ENCODE results near the gene ZNF213.
"Not testable (repeated sequence)": the region's sequence is repeated elsewhere in the genome, so short reads cannot be mapped to it uniquely, and the experiment has no call there.

ZNF213 gene

DNA sequence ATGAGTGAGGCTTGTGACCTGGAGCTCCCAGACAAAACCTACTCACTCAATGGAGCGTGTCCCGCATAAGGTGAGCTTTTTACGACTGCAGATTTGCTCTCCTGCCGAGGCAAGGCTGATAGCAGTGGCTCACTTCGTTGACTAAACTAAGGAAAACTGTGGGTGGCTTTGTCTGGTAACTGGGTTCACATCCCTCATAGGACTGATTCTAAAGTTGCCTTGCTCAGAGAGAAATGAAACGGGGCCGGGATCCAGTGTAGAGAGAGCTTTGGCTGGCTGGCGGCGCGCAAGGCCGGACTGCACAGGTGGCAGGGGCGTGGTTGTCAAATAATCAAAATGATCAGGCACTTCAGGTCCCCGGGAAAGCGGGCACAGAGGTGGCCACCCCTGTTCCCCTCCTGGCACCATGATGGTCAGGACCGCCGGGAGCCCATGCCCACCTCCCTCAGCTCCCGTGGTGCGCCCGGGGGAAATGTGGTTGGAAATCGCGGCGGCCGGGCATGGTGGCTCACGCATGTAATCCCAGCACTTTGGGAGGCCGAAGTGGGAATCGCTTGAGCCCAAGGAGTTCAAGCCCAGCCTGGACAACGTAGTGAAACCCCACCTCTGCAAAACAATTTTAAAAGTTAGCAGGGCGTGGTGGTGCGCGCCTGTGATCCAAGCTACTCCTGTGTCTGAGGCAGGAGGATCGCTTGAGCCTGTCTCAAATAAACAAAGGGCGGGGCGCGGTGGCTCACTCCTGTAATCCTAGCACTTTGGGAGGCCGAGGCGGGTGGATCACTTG lies 26.6 kb downstream of the ZNF213 start:
- peaks cover 27% of the 10 kb centered on the region for H3K4me1 ChIP-seq (ENCODE audit: control insufficient read depth, insufficient read depth, low read length)
- H3K27ac ChIP-seq (ENCODE audit: low read length) = no peak overlapping the region
- no peak overlapping the region for H3K4me3 ChIP-seq (ENCODE audit: low read length in 2 of 2)
- H3K9me3 ChIP-seq (ENCODE audit: control insufficient read depth in 2 of 2, low read length in 2 of 2) = no peaks in the 10 kb centered on the region
- H3K36me3 ChIP-seq (ENCODE audit: control insufficient read depth in 2 of 2, insufficient read depth in 2 of 2, low read length in 2 of 2) = no peaks in the 10 kb centered on the region
- H3K27me3 ChIP-seq (ENCODE audit: control insufficient read depth in 1 of 2, insufficient read depth in 2 of 2, low read length in 2 of 2) = peaks cover 12 to 13% of the 10 kb centered on the region in 2 donors
- no peak overlapping the region for H3K9ac ChIP-seq (ENCODE audit: low read length in 2 of 2)

DNA sequence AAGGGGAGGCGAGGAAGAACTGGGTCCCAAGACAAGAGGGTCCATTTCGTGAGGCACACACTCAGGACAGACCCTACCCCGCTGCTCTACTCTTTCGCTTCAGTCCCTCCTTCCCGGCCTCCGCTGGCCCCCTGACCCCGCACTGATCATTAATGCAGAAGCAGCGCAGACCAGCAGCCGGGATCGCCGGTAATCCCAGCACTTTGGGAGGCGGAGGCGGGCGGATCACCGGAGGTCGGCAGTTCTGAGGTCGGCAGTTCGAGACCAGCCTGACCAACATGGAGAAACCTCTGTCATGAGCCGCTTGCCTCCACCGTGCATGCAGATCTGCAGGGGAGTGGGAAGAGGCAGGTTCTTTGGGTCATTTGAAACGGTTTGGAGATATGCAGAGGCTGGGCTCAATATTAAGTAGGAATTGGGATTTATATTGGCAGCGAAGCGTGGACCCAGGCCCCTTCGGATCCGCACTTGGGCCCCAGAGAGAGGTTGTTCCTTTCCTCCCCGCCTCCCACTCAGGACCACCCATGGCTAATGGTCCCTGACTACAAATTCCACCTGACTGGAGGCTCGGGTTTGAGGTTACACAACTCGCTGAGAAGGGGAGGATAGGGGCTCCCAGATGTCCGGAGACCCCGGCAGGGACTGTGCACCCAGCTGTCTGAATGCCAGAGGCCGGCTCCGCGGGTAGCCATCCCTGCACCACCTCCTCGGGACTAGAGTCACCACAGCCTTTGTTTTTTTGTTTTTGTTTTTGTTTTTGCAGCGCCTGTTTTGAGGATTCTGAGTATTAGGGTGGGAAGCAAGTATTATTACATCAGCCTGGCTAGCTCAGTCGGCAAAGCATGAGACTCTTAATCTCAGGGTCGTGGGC lies 29.5 kb downstream of the ZNF213 start:
- Histone ChIP-seq H3K27me3 (ENCODE audit: control insufficient read depth in 1 of 2, insufficient read depth in 2 of 2, low read length in 2 of 2) (peaks cover 17 to 18% of the 10 kb centered on the region in 2 donors), H3K9me3 (ENCODE audit: control insufficient read depth in 2 of 2, low read length in 2 of 2) (no peaks in the 10 kb centered on the region), H3K4me3 (ENCODE audit: low read length in 2 of 2) (no peak overlapping the region), H3K4me1 (ENCODE audit: control insufficient read depth, insufficient read depth, low read length) (peaks cover 10% of the 10 kb centered on the region), H3K9ac (ENCODE audit: low read length in 2 of 2) (no peak overlapping the region), H3K27ac (ENCODE audit: low read length) (no peak overlapping the region), H3K36me3 (ENCODE audit: control insufficient read depth in 2 of 2, insufficient read depth in 2 of 2, low read length in 2 of 2) (no peaks in the 10 kb centered on the region)

DNA sequence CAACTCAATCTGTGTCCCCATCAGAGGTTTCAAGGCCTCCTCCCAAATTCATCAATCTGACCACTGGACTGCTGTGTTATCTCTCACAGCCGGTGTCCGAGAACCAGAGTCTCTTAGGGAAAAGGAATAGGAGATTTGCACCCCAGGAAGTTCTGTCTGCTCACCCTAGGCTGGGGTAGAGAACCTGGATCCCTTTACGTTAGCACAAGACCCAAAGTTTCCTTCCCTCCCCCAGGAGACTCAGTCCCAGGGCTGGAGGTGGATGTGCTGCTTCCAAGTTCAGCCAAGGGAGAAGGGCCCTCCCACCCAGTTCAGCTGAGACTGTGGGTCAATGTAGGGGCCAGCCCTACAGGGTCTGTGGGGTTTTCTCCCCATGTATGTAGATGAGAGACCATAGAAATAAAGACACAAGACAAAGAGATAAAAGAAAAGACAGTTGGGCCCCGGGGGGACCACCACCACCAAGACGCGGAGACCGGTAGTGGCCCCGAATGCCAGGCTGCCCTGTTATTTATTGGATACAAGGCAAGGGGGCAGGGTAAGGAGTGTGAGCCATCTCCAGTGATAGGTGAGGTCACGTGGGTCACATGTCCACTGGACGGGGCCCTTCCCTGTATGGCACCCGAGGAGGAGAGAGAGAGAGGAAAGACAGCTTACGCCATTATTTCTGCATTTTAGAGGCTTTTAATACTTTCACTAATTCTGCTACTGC lies 30.4 kb downstream of the ZNF213 start:
- H3K4me1 ChIP-seq (ENCODE audit: control insufficient read depth, insufficient read depth, low read length) = peaks cover 3% of the 10 kb centered on the region
- peaks cover 17 to 24% of the 10 kb centered on the region in 2 donors for H3K27me3 ChIP-seq (ENCODE audit: control insufficient read depth in 1 of 2, insufficient read depth in 2 of 2, low read length in 2 of 2)
- no peaks in the 10 kb centered on the region for H3K36me3 ChIP-seq (ENCODE audit: control insufficient read depth in 2 of 2, insufficient read depth in 2 of 2, low read length in 2 of 2)
- no peaks in the 10 kb centered on the region for H3K9me3 ChIP-seq (ENCODE audit: control insufficient read depth in 2 of 2, low read length in 2 of 2)
- H3K27ac ChIP-seq (ENCODE audit: low read length) = no peak overlapping the region
- H3K9ac ChIP-seq (ENCODE audit: low read length in 2 of 2) = peak overlapping the region; percentile 28 to 42
- peak overlapping the region; percentile 55 to 59 for H3K4me3 ChIP-seq (ENCODE audit: low read length in 2 of 2)

DNA sequence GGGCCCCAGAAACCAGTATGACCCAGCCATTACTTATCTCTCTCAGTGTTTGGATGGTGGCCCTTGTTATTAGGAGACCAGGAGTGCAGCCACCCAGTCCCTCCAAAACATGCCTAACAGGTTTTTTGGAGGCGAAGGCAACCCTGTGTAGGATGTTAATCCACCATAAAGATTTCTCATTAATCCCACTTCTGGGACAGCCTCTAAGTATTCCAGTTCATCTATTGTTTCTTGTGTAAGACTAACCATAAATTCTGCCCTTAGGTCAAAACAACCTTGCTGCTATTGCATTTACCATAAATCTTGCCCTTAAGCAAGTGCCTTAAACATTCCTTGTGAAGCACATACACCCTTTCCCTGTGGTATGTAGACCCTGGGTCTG lies 31.7 kb downstream of the ZNF213 start:
- H3K36me3 ChIP-seq (ENCODE audit: control insufficient read depth in 2 of 2, insufficient read depth in 2 of 2, low read length in 2 of 2) = no peaks in the 10 kb centered on the region
- no peak overlapping the region for H3K27ac ChIP-seq (ENCODE audit: low read length)
- H3K9me3 ChIP-seq (ENCODE audit: control insufficient read depth in 2 of 2, low read length in 2 of 2) = no peaks in the 10 kb centered on the region
- H3K9ac ChIP-seq (ENCODE audit: low read length in 2 of 2) = peak overlapping the region in 1 of 2 donors; percentile 9
- peaks cover 12% of the 10 kb centered on the region for H3K4me1 ChIP-seq (ENCODE audit: control insufficient read depth, insufficient read depth, low read length)
- peaks cover 28 to 30% of the 10 kb centered on the region in 2 donors for H3K27me3 ChIP-seq (ENCODE audit: control insufficient read depth in 1 of 2, insufficient read depth in 2 of 2, low read length in 2 of 2)
- H3K4me3 ChIP-seq (ENCODE audit: low read length in 2 of 2) = no peak overlapping the region

DNA sequence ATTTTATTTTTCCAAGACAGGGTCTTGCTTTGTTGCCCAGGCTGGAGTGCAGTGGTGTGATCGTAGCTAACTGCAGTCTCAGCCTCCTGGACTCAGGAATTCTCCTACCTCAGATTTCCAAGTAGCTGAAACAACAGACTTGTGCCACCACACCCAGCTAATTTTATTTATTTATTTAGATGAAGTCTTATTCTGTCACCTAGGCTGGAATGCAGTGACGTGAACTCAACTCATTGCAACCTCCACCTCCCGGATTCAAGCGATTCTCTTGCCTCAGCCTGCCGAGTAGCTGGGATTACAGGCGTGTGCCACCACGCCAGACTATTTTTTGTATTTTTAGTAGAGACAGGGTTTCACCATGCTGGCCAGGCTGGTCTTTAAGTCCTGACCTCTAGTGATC lies 33.9 kb downstream of the ZNF213 start:
- H3K4me1 ChIP-seq (ENCODE audit: control insufficient read depth, insufficient read depth, low read length) = peaks cover 13% of the 10 kb centered on the region
- H3K9ac ChIP-seq (ENCODE audit: low read length in 2 of 2); H3K4me3 ChIP-seq (ENCODE audit: low read length in 2 of 2); H3K36me3 ChIP-seq (ENCODE audit: control insufficient read depth in 2 of 2, insufficient read depth in 2 of 2, low read length in 2 of 2); H3K27ac ChIP-seq (ENCODE audit: low read length); H3K9me3 ChIP-seq (ENCODE audit: control insufficient read depth in 2 of 2, low read length in 2 of 2): not testable (repeated sequence)
- peaks cover 39 to 42% of the 10 kb centered on the region in 2 donors for H3K27me3 ChIP-seq (ENCODE audit: control insufficient read depth in 1 of 2, insufficient read depth in 2 of 2, low read length in 2 of 2)

DNA sequence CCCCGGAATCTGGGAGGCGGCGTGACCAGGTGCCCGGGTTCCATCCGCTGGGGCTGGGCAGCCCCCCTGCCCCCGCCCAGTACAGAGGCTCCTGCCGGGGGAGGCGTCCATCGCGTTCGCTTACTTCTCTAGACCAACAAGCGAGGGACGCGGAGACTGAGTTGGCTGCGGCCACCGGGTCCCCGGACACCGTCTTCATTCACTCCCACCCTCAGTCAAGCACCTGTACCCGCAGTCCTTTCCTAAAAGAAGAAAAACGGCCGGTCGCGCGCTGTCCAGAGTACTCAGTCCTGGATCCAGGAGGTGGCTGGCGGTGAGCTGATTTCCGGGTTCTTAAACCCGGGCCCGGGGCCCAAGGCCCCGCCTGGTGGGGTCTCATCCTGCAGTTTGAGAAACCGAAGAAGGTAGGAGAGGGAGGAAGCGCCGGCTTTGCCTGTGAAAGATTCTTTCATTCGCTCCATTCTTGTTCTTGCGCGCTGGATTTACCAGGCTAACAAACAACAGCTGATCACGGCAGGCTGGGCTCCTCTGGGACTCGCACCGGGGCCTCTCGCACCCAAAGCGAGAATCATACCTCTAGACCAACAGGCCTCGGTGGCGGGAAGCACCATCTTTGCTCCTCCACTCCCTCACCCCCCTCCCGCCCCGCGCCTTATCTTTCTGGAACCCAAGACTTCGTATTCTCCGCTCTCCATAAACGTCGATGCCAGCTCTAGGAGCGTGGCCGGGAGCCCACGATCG lies 35.8 kb downstream of the ZNF213 start:
- H3K9ac ChIP-seq (ENCODE audit: low read length in 2 of 2) = peak overlapping the region in 1 of 2 donors; percentile 38
- peak overlapping the region; percentile 25 to 35 for H3K4me3 ChIP-seq (ENCODE audit: low read length in 2 of 2)
- no peaks in the 10 kb centered on the region for H3K9me3 ChIP-seq (ENCODE audit: control insufficient read depth in 2 of 2, low read length in 2 of 2)
- peaks cover 12% of the 10 kb centered on the region for H3K4me1 ChIP-seq (ENCODE audit: control insufficient read depth, insufficient read depth, low read length)
- H3K27ac ChIP-seq (ENCODE audit: low read length) = no peak overlapping the region
- H3K27me3 ChIP-seq (ENCODE audit: control insufficient read depth in 1 of 2, insufficient read depth in 2 of 2, low read length in 2 of 2) = peaks cover 52 to 61% of the 10 kb centered on the region in 2 donors
- H3K36me3 ChIP-seq (ENCODE audit: control insufficient read depth in 2 of 2, insufficient read depth in 2 of 2, low read length in 2 of 2) = no peaks in the 10 kb centered on the region

DNA sequence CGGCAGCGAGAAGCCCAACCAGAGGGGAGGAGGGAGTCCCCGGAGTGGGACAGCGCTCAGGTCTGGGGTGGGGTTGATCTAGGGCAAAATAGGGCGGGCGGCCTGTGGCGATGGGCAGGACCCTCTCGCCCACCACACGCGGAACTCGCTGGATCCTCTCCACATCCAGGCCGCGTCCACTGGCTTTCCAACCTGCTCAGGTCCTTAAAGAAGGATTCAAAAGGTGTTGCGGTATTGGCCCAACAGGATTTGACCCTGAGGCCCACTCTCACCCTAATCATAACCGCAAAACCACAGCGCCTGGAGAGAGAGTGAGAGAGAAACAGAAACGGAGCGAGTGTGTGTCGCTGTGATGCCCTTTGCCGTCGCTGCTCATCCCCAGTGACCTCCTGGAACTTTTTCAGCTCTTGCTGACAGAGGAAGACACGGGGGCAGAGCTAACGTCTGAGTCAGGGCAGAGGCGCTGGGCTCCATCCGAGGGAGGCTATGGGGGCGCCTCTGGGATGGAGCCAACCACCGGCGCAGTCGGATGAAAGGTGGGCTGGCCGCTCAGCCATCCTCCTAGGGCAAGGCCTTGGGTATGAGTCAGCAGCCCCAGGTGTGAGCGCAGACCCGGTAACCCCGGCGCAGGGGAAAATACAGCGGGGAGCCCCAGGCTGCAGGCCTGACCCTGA lies 36.5 kb downstream of the ZNF213 start:
- Histone ChIP-seq H3K9me3 (ENCODE audit: control insufficient read depth in 2 of 2, low read length in 2 of 2) (no peaks in the 10 kb centered on the region), H3K9ac (ENCODE audit: low read length in 2 of 2) (no peak overlapping the region), H3K27ac (ENCODE audit: low read length) (no peak overlapping the region), H3K4me3 (ENCODE audit: low read length in 2 of 2) (peak overlapping the region; percentile 25 to 35), H3K27me3 (ENCODE audit: control insufficient read depth in 1 of 2, insufficient read depth in 2 of 2, low read length in 2 of 2) (peaks cover 58 to 68% of the 10 kb centered on the region in 2 donors), H3K36me3 (ENCODE audit: control insufficient read depth in 2 of 2, insufficient read depth in 2 of 2, low read length in 2 of 2) (no peaks in the 10 kb centered on the region), H3K4me1 (ENCODE audit: control insufficient read depth, insufficient read depth, low read length) (peaks cover 10% of the 10 kb centered on the region)

DNA sequence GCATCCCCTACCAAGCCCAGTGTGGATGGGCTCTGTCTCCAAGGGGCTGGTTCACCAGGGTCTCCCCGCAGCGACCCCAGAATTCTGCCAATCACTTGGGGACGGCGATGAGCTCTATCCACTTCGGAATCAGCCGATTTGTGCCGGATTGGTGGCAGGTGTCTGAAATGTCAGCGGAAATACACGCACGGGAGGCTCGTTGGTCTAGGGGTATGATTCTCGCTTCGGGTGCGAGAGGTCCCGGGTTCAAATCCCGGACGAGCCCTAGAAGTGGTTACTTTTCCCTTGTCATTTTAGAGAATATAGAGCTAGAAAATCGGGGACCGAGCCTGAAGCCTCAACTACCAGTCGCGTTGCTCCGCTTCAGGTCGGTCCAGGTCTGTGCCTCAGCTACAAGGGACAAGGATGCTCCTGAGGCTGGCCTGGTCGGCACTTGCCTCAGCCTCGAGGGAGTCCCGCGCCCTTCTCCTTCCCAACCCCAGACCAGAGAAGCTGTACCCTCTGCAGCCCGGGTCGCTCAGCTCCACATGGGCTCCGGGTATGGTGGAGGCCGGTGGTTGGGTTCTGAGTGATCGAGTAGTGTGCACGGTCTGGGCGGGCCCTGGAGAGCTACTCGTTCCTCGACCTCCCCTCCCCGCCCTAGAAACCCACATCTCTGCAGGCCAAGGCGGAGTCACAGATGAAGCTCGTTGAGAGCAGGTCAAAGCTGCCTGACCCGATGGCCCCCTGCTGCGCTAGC lies 37.2 kb downstream of the ZNF213 start:
- Histone ChIP-seq H3K27me3 (ENCODE audit: control insufficient read depth in 1 of 2, insufficient read depth in 2 of 2, low read length in 2 of 2) (peaks cover 60 to 72% of the 10 kb centered on the region in 2 donors), H3K9me3 (ENCODE audit: control insufficient read depth in 2 of 2, low read length in 2 of 2) (no peaks in the 10 kb centered on the region), H3K4me1 (ENCODE audit: control insufficient read depth, insufficient read depth, low read length) (peaks cover 10% of the 10 kb centered on the region), H3K27ac (ENCODE audit: low read length) (no peak overlapping the region), H3K36me3 (ENCODE audit: control insufficient read depth in 2 of 2, insufficient read depth in 2 of 2, low read length in 2 of 2) (no peaks in the 10 kb centered on the region), H3K9ac (ENCODE audit: low read length in 2 of 2) (no peak overlapping the region), H3K4me3 (ENCODE audit: low read length in 2 of 2) (no peak overlapping the region)

DNA sequence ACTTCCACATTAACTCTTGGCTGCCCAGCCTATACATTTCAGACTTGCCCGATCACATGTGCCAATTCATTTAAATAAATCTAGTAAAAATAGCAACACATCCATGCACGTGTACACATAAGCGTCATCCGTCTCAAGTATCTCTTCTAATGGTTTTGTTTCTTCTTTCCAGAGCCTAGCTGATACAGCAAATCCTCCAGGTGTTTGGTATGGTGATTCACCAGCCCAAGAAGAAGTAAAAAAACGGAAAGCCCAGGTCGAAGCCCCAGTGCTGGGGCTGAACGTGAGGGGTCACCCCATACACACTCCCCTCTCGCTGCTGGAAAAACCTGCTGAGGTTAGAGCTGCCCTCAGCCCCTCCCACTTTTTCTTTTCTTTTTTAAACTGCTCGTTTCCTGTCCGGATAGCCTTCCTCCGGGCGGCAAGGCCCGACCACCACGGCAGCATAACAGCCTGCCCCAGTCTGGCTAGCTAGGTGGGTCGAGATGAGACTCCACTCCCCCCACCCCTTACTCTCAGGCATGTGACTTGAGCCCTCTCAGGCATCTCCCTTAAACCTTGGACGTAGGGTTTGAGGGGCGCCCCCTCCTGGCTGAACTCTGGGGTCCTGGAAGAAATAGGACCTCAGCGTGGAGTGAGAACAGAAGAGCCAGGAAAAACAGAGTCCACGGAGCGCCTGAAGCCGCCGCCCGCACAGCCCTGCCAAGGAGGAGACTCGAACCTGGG lies 39.2 kb downstream of the ZNF213 start:
- Histone ChIP-seq H3K4me1 (ENCODE audit: control insufficient read depth, insufficient read depth, low read length) (peaks cover 10% of the 10 kb centered on the region), H3K27ac (ENCODE audit: low read length) (no peak overlapping the region), H3K4me3 (ENCODE audit: low read length in 2 of 2) (no peak overlapping the region), H3K9ac (ENCODE audit: low read length in 2 of 2) (no peak overlapping the region), H3K9me3 (ENCODE audit: control insufficient read depth in 2 of 2, low read length in 2 of 2) (no peaks in the 10 kb centered on the region), H3K36me3 (ENCODE audit: control insufficient read depth in 2 of 2, insufficient read depth in 2 of 2, low read length in 2 of 2) (no peaks in the 10 kb centered on the region), H3K27me3 (ENCODE audit: control insufficient read depth in 1 of 2, insufficient read depth in 2 of 2, low read length in 2 of 2) (peaks cover 57 to 75% of the 10 kb centered on the region in 2 donors)

Measured in stomach smooth muscle (tissue), 2 donors.